Panc1 (cell line): ENCODE results near the gene FOXO6. TPM values are rescaled to one million over a fixed set of nuclear protein-coding genes. Genes with fewer than 3 reads are reported as not detected.

ENCODE experiments used
- ATAC-seq: fragments of 200-7000 bp; cut with Tn5 transposase; 2 replicates; pipeline ENCODE4 v1.9.1; 2020; ENCODE audit warnings: mild to moderate bottlenecking, moderate library complexity
- BruUV-seq: library from RNA; stranded (reverse); fragments of 400-500 nt; replicated peaks from 2 replicates; lab custom pipeline; 2021; lab: Mats Ljungman, UMichigan
- CTCF ChIA-PET: fragments of 300-600 bp; sonication (Branson Sonifier 250); formaldehyde crosslinking; loops from one replicate; lab custom pipeline; 2022; ENCODE audit warnings: antibody characterized with exemption; lab: Charles Lee
- POLR2A ChIA-PET: fragments of 300-600 bp; sonication (Branson Sonifier 250); formaldehyde crosslinking; loops from one replicate; lab custom pipeline; 2022; ENCODE audit warnings: antibody characterized with exemption; lab: Charles Lee
- DNase-seq: peaks from one replicate; pipeline ENCODE4 v3.0.0-alpha.2; 2010; ENCODE audit warnings: low read depth, low spot score
- H3K27ac ChIP-seq: 2 replicates; pipeline ENCODE4 v1.5.1; 2011; ENCODE audit warnings: mild to moderate bottlenecking, low read length, inconsistent platforms
- H3K27me3 ChIP-seq: fragments of 200-500 bp; sonication (Bioruptor generic); 2 replicates; pipeline ENCODE4 v1.6.0; 2014; ENCODE audit warnings: low read length, inconsistent platforms; ENCODE audit not compliant: control insufficient read depth, insufficient read depth
- H3K36me3 ChIP-seq: fragments of 200-500 bp; sonication (Bioruptor generic); 2 replicates; pipeline ENCODE4 v1.5.1; 2014; ENCODE audit warnings: inconsistent platforms, mild to moderate bottlenecking, low read length, moderate library complexity; ENCODE audit not compliant: control insufficient read depth, insufficient read depth
- H3K4me1 ChIP-seq: 2 replicates; pipeline ENCODE4 v1.5.1; 2011; ENCODE audit warnings: inconsistent platforms, mild to moderate bottlenecking, low read length, moderate library complexity; ENCODE audit not compliant: control insufficient read depth, insufficient read depth
- H3K4me3 ChIP-seq, 2 experiments: 2 replicates each; pipeline ENCODE4 v1.5.1; 2011 to 2012; ENCODE audit warnings: low read depth in 2 of 2, low read length in 2 of 2, mild to moderate bottlenecking in 2 of 2, inconsistent platforms in 1 of 2, moderate library complexity in 1 of 2
- H3K9me3 ChIP-seq: fragments of 200-500 bp; sonication (Bioruptor generic); 2 replicates; pipeline ENCODE4 v1.5.1; 2014; ENCODE audit warnings: low read depth, mild to moderate bottlenecking, inconsistent platforms, low read length, moderate library complexity; ENCODE audit not compliant: control insufficient read depth, insufficient read depth
- CTCF ChIP-seq: fragments of 450-650 bp; IDR thresholded peaks from 2 replicates; pipeline ENCODE4 v1.5.1; 2017; ENCODE audit warnings: mild to moderate bottlenecking
- POLR2AphosphoS5 ChIP-seq: IDR thresholded peaks from 2 replicates; pipeline ENCODE4 v1.6.1; 2012; ENCODE audit warnings: mild to moderate bottlenecking, low read depth, low read length, moderate library complexity
- SIN3A ChIP-seq: IDR thresholded peaks from 2 replicates; pipeline ENCODE4 v1.6.1; 2012; ENCODE audit warnings: low read depth, mild to moderate bottlenecking, low read length, moderate library complexity, borderline replicate concordance; ENCODE audit not compliant: insufficient read depth
- TCF7L2 ChIP-seq: IDR thresholded peaks from 2 replicates; pipeline ENCODE4 v1.6.1; 2011; ENCODE audit warnings: mild to moderate bottlenecking, low read depth, low read length, inconsistent platforms
- in situ Hi-C: cut with HindIII; loops from 2 replicates; pipeline ENCODE4 v1.10.0; 2016; ENCODE audit warnings: low sequenced_read_pairs, low pct_unique_long_range_greater_than_20kb
- intact Hi-C: fragments of 100-400 bp; cut with micrococcal nuclease; formaldehyde crosslinking; loops from one replicate; pipeline ENCODE4 v1.10.0; 2022; ENCODE audit not compliant: unreplicated experiment
- total RNA-seq: library from RNA; stranded (reverse); gene quantifications from one replicate; pipeline ENCODE4 v1.2.1, GENCODE V29; 2021; ENCODE audit not compliant: unreplicated experiment
- TF ChIP-seq, protein P1 (sequence below), 2 experiments: IDR thresholded peaks; 2 replicates each; pipeline ENCODE4 v1.6.1; 2011 to 2012; ENCODE audit warnings: low read depth in 2 of 2, control low read depth in 1 of 2, low read length in 1 of 2, mild to moderate bottlenecking in 1 of 2, moderate library complexity in 1 of 2; ENCODE audit not compliant: insufficient read depth in 1 of 2

Gene FOXO6
- total RNA-seq, 1 experiment from 2014 or later: 2.5 TPM

DNA sequence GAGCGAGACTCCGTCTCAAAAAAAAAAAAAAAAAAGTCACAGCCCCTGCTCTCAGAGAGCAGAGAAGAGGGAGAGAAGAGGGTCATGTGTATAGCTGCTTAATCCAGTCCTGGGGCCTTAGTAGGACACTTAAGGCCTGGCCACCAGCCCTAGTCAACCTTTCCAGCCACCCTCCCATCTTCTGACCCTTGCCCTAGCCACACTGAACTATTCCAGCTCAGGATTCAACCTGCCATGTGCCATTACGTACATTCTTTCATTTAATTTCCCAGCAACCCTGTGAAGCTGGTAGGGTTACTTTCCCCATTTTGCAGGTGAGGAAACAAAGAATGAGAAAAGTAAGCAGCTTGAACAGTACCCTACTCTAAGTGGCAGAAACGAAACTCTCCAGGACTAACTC lies 9.0 kb downstream of the FOXO6 start:
- TF ChIP-seq SIN3A: no peak
- TF ChIP-seq TCF7L2: no peak
- TF ChIP-seq CTCF: no peak
- TF ChIP-seq POLR2AphosphoS5: no peak
- TF ChIP-seq, protein P1, sequence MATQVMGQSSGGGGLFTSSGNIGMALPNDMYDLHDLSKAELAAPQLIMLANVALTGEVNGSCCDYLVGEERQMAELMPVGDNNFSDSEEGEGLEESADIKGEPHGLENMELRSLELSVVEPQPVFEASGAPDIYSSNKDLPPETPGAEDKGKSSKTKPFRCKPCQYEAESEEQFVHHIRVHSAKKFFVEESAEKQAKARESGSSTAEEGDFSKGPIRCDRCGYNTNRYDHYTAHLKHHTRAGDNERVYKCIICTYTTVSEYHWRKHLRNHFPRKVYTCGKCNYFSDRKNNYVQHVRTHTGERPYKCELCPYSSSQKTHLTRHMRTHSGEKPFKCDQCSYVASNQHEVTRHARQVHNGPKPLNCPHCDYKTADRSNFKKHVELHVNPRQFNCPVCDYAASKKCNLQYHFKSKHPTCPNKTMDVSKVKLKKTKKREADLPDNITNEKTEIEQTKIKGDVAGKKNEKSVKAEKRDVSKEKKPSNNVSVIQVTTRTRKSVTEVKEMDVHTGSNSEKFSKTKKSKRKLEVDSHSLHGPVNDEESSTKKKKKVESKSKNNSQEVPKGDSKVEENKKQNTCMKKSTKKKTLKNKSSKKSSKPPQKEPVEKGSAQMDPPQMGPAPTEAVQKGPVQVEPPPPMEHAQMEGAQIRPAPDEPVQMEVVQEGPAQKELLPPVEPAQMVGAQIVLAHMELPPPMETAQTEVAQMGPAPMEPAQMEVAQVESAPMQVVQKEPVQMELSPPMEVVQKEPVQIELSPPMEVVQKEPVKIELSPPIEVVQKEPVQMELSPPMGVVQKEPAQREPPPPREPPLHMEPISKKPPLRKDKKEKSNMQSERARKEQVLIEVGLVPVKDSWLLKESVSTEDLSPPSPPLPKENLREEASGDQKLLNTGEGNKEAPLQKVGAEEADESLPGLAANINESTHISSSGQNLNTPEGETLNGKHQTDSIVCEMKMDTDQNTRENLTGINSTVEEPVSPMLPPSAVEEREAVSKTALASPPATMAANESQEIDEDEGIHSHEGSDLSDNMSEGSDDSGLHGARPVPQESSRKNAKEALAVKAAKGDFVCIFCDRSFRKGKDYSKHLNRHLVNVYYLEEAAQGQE (IDR thresholded peaks at IDR 0.05; ENCODE audit: insufficient read depth in 1 of 2, low read depth in 2 of 2, low read length in 1 of 2): no peak
- no peak for DNase-seq
- ATAC-seq: no peak
- POLR2A ChIA-PET: no interaction called here
- intact Hi-C loops (no loop called here), in situ Hi-C loops (no loop called here)
- Histone ChIP-seq H3K9me3 (no peaks in the 10 kb centered on the region), H3K27me3 (no peaks in the 10 kb centered on the region), H3K27ac (no peak overlapping the region), H3K4me1 (peaks cover 13% of the 10 kb centered on the region), H3K4me3 (no peak overlapping the region), H3K36me3 (no peaks in the 10 kb centered on the region)
- CTCF ChIA-PET: no interaction called here
- no TSS peak for BruUV-seq

- BruUV-seq: no TSS peak
- CTCF ChIA-PET: interaction anchor here (0.6 kb wide), 1 partner anchor 9 kb away, joined by 5 read pairs; the partner anchor contains the start of gene FOXO6
- no peaks in the 10 kb centered on the region for H3K9me3 ChIP-seq
- intact Hi-C loops (no loop called here), in situ Hi-C loops (no loop called here)
- H3K36me3 ChIP-seq: no peaks in the 10 kb centered on the region
- H3K27me3 ChIP-seq: no peaks in the 10 kb centered on the region
- no peak for ATAC-seq
- no peak overlapping the region for H3K27ac ChIP-seq
- H3K4me3 ChIP-seq: no peak overlapping the region
- POLR2A ChIA-PET: no interaction called here
- no peak for DNase-seq
- TF ChIP-seq TCF7L2 (no peak), SIN3A (no peak), CTCF (no peak), POLR2AphosphoS5 (no peak)
- TF ChIP-seq, protein P1 (IDR thresholded peaks at IDR 0.05; ENCODE audit: insufficient read depth in 1 of 2, low read depth in 2 of 2, low read length in 1 of 2): no peak
- peaks cover 13% of the 10 kb centered on the region for H3K4me1 ChIP-seq
These were observed 9.7 kb downstream of the FOXO6 start for GRCh38 chr1:41370756-41371420.
